Gastrocnemius medialis (tissue), 4 donors: ENCODE measurements around the gene GRID2. TPM values are rescaled to one million over a fixed set of nuclear protein-coding genes. Genes with fewer than 3 reads are reported as not detected.

Source experiments
- ATAC-seq, 2 donors: fragments of 150-250 bp; one replicate each; pipeline ENCODE4 v1.9.1; 2016
- DNase-seq, 2 donors: peaks; one replicate each; pipeline ENCODE4 v3.0.0-alpha.2; 2019
- H3K27ac ChIP-seq, 4 donors: fragments of 200-600 bp; sonication (generic); 1 replicate in 1 of 4; 2 replicates in 3 of 4; pipeline ENCODE4 v1.5.1; 2016 to 2018; ENCODE audit warnings: mild to moderate bottlenecking in 2 of 4, moderate library complexity in 1 of 4
- H3K27me3 ChIP-seq, 3 donors: fragments of 200-600 bp; sonication (generic) in 2 of 3; 1 replicate in 1 of 3; 2 replicates in 2 of 3; pipeline versions ENCODE4 v1.5.1 to v1.6.0; 2016 to 2019; ENCODE audit warnings: mild to moderate bottlenecking in 1 of 3, moderate library complexity in 1 of 3
- H3K36me3 ChIP-seq, 2 donors: fragments of 200-600 bp; sonication (generic) in 1 of 2; one replicate each; pipeline ENCODE4 v1.5.1; 2017 to 2018
- H3K4me1 ChIP-seq, 2 donors: fragments of 200-600 bp; sonication (generic) in 1 of 2; one replicate each; pipeline ENCODE4 v1.5.1; 2016 to 2017; ENCODE audit warnings: mild to moderate bottlenecking in 2 of 2
- H3K4me3 ChIP-seq, 4 donors: fragments of 200-600 bp; sonication (generic) in 3 of 4; 1 replicate in 1 of 4; 2 replicates in 3 of 4; pipeline ENCODE4 v1.5.1; 2016 to 2019; ENCODE audit warnings: mild to moderate bottlenecking in 2 of 4
- H3K9me3 ChIP-seq, 3 donors: fragments of 200-600 bp; sonication (generic) in 2 of 3; 1 replicate in 1 of 3; 2 replicates in 2 of 3; pipeline ENCODE4 v1.5.1; 2016 to 2019
- POLR2A ChIP-seq, 2 donors: fragments of 450-650 bp; IDR thresholded peaks; one replicate each; pipeline ENCODE4 v1.6.1; 2017; ENCODE audit warnings: antibody characterized with exemption in 2 of 2, mild to moderate bottlenecking in 2 of 2, moderate library complexity in 2 of 2
- in situ Hi-C, 4 donors: fragments of 200-750 bp; cut with MboI; loops; one replicate each; pipeline versions ENCODE4 v1.15.0 to v1.8.0; 2017; ENCODE audit warnings: low sequenced_read_pairs in 4 of 4
- intact Hi-C: fragments of 100-400 bp; cut with DNase I; formaldehyde crosslinking; loops from one replicate; pipeline ENCODE4 v1.15.1; 2023; ENCODE audit warnings: low total_unique reads
- total RNA-seq, 4 donors: library from RNA; depleted of rRNA; stranded (reverse); fragments of >200 nt; gene quantifications; one replicate each; pipeline versions ENCODE4 v1.1.0 to v1.2.3, GENCODE V29; 2016
- TF ChIP-seq, protein P1 (sequence below), 5 experiments: fragments of 450-650 bp in 3 of 5; fragments of 200-600 bp in 2 of 5; sonication (generic) in 2 of 5; IDR thresholded peaks in 4 of 5; conservative IDR thresholded peaks in 1 of 5; 1 replicate in 4 of 5; 2 replicates in 1 of 5; pipeline ENCODE4 v1.5.1; 2016 to 2019; ENCODE audit warnings: antibody characterized with exemption in 5 of 5, mild to moderate bottlenecking in 3 of 5, moderate library complexity in 3 of 5

GRID2 gene
- total RNA-seq, 4 donors from 2014 or later: not detected

DNA sequence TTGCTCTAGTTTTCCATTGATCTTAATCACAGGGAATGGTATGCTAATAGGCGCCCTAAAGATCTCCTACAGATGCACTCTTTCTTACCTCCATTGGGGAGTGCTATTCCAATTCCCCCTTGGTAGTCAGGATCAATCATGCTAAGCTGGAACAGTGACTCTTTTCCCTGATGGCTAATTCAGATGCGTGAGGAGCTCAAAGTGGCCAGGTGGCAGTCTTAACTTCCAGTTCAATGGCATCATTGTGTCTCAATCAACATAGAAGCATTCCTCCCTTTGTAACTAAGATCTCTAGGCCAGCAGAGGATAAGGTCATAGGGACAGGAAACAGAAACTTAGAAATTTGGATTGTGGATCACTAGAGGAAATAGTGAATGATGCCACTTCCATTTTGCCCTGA lies 216.8 kb downstream of the GRID2 start:
- no peak for ATAC-seq
- Histone ChIP-seq H3K4me1 (no peaks in the 10 kb centered on the region), H3K27me3 (no peaks in the 10 kb centered on the region), H3K4me3 (no peak overlapping the region), H3K27ac (no peak overlapping the region), H3K36me3 (no peaks in the 10 kb centered on the region), H3K9me3 (no peaks in the 10 kb centered on the region)
- in situ Hi-C loops (no loop called here), intact Hi-C loops (no loop called here)
- no peak for TF ChIP-seq POLR2A (IDR thresholded peaks at IDR 0.05)
- no peak for DNase-seq

DNA sequence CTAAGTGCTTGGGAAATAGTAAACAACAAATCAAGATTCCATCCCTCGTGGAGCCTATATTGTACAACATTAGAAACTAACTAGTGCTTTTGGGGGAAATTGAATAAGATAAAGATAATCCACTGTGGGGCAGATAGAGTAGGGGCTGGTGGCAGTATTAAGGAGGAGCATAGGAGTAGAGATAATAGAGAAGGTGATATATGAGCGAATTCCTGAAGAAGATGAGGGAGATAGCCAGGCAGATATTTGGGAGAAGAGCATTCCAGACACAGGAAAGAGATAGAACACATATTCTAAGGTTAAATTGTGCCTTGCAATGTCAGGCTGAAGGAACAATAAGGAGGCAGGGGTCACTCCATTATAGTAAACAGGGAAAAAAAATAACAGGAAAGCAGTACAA lies 218.2 kb downstream of the GRID2 start:
- H3K4me1 ChIP-seq: no peaks in the 10 kb centered on the region
- intact Hi-C loops: no loop called here
- no peaks in the 10 kb centered on the region for H3K9me3 ChIP-seq
- H3K4me3 ChIP-seq: no peak overlapping the region
- H3K27me3 ChIP-seq: no peaks in the 10 kb centered on the region
- H3K27ac ChIP-seq: no peak overlapping the region
- no peaks in the 10 kb centered on the region for H3K36me3 ChIP-seq
- DNase-seq (no peak), ATAC-seq (no peak)
- TF ChIP-seq, protein P1, sequence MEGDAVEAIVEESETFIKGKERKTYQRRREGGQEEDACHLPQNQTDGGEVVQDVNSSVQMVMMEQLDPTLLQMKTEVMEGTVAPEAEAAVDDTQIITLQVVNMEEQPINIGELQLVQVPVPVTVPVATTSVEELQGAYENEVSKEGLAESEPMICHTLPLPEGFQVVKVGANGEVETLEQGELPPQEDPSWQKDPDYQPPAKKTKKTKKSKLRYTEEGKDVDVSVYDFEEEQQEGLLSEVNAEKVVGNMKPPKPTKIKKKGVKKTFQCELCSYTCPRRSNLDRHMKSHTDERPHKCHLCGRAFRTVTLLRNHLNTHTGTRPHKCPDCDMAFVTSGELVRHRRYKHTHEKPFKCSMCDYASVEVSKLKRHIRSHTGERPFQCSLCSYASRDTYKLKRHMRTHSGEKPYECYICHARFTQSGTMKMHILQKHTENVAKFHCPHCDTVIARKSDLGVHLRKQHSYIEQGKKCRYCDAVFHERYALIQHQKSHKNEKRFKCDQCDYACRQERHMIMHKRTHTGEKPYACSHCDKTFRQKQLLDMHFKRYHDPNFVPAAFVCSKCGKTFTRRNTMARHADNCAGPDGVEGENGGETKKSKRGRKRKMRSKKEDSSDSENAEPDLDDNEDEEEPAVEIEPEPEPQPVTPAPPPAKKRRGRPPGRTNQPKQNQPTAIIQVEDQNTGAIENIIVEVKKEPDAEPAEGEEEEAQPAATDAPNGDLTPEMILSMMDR (IDR thresholded peaks at IDR 0.05 in 4 of 5, conservative IDR thresholded peaks at IDR 0.05 in 1 of 5): no peak
- no peak for TF ChIP-seq POLR2A (IDR thresholded peaks at IDR 0.05)
- in situ Hi-C loops: no loop called here

DNA sequence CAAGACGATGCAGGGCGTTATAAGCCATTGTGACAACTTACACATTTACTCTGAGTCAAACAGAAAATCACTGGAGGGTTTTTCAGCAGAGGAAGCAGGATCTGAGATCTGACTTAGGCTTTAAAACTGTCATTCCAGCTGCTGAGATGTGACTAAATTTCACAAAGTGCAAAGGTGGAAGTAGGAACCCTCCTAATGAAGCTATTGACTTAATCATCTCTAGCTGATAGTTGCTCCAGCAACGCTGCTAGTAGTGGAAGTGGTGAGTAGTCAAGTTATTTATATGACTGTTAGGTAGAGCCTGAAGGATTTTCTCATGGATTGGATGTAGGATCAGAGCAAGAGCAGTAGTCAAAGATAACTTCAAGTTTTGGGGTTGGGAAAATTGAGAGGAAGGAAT lies 218.6 kb downstream of the GRID2 start:
- DNase-seq: no peak
- Histone ChIP-seq H3K27ac (no peak overlapping the region), H3K4me3 (no peak overlapping the region), H3K27me3 (no peaks in the 10 kb centered on the region), H3K36me3 (no peaks in the 10 kb centered on the region), H3K9me3 (no peaks in the 10 kb centered on the region), H3K4me1 (no peaks in the 10 kb centered on the region)
- ATAC-seq: no peak
- in situ Hi-C loops: no loop called here
- TF ChIP-seq, protein P1 (IDR thresholded peaks at IDR 0.05 in 4 of 5, conservative IDR thresholded peaks at IDR 0.05 in 1 of 5): no peak
- no peak for TF ChIP-seq POLR2A (IDR thresholded peaks at IDR 0.05)
- intact Hi-C loops: no loop called here

DNA sequence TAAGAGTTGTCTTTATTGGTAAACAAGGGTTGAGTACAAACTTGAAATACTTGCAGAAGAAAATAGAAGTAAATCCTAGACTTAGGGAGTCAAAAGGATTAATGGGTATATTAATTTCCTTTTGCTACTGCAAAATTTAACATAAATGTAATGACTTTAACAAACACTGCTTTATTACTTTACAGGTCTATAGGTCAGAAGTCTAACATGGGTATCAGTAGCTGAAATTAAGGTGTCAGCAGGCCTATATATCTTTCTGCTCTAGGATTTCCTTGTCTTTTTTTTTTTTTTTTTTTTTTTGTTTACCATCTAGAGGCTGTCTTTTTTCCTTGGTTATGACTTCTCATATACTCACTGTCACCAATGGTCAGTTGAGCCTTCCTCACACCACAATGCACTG lies 220.4 kb downstream of the GRID2 start:
- H3K4me3 ChIP-seq: no peak overlapping the region
- in situ Hi-C loops (no loop called here), intact Hi-C loops (no loop called here)
- DNase-seq (no peak), ATAC-seq (no peak)
- TF ChIP-seq POLR2A (IDR thresholded peaks at IDR 0.05): no peak
- TF ChIP-seq, protein P1 (IDR thresholded peaks at IDR 0.05 in 4 of 5, conservative IDR thresholded peaks at IDR 0.05 in 1 of 5): no peak
- H3K9me3 ChIP-seq: no peaks in the 10 kb centered on the region
- no peaks in the 10 kb centered on the region for H3K4me1 ChIP-seq
- no peak overlapping the region for H3K27ac ChIP-seq
- H3K27me3 ChIP-seq: no peaks in the 10 kb centered on the region
- no peaks in the 10 kb centered on the region for H3K36me3 ChIP-seq

DNA sequence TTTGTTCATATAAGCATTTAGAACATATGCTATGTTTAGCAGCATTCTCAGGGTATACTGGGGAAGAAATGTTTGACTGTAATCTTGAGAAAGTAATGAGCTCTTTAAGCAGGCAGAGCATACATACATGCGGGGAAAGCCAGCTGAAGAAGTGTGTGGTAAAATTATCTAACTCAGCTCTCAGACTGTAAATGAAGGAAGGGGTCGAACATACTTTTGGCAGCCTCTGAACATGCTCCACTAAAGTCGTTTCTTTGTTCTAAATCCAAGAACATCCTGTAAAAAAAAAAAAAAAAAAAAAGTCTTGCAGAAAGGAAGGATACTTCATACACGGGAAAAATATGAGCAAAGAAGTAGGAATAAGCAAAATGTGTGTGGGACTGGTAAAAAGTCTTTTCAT lies 224.8 kb downstream of the GRID2 start:
- Histone ChIP-seq H3K9me3 (no peaks in the 10 kb centered on the region), H3K36me3 (no peaks in the 10 kb centered on the region), H3K27ac (no peak overlapping the region), H3K4me3 (no peak overlapping the region), H3K27me3 (no peaks in the 10 kb centered on the region), H3K4me1 (no peaks in the 10 kb centered on the region)
- no peak for TF ChIP-seq POLR2A (IDR thresholded peaks at IDR 0.05)
- TF ChIP-seq, protein P1 (IDR thresholded peaks at IDR 0.05 in 4 of 5, conservative IDR thresholded peaks at IDR 0.05 in 1 of 5): no peak
- no peak for ATAC-seq
- intact Hi-C loops (no loop called here), in situ Hi-C loops (no loop called here)
- no peak for DNase-seq
